Ishikawa (cell line): ENCODE results near the gene NT5DC3.

Source experiments
- CEBPB ChIP-seq: IDR thresholded peaks from 2 replicates; pipeline ENCODE4 v1.6.1; 2012
- CREB1 ChIP-seq: IDR thresholded peaks from 2 replicates; pipeline ENCODE4 v1.6.1; 2012; ENCODE audit warnings: low read depth
- EGR1 ChIP-seq: IDR thresholded peaks from 2 replicates; pipeline ENCODE4 v1.6.1; 2012
- EP300 ChIP-seq: IDR thresholded peaks from 2 replicates; pipeline ENCODE4 v1.6.1; 2012; ENCODE audit warnings: borderline replicate concordance
- FOXM1 ChIP-seq: IDR thresholded peaks from 2 replicates; pipeline ENCODE4 v1.6.1; 2012; ENCODE audit warnings: low read depth, borderline replicate concordance
- MAX ChIP-seq: IDR thresholded peaks from 2 replicates; pipeline ENCODE4 v1.6.1; 2012
- NFIC ChIP-seq: IDR thresholded peaks from 2 replicates; pipeline ENCODE4 v1.6.1; 2012
- RAD21 ChIP-seq: IDR thresholded peaks from 2 replicates; pipeline ENCODE4 v1.6.1; 2012; ENCODE audit warnings: low read depth
- TAF1 ChIP-seq: IDR thresholded peaks from 2 replicates; pipeline ENCODE4 v1.6.1; 2012; ENCODE audit warnings: low read depth, mild to moderate bottlenecking
- TCF12 ChIP-seq: IDR thresholded peaks from 2 replicates; pipeline ENCODE4 v1.6.1; 2012; ENCODE audit warnings: low read depth
- TEAD4 ChIP-seq: IDR thresholded peaks from 2 replicates; pipeline ENCODE4 v1.6.1; 2012

GRCh38 chr12:103766028-103766427 lies 75.0 kb downstream of the NT5DC3 start:
- TF ChIP-seq TEAD4 (no peak), TCF12 (no peak), EP300 (no peak), NFIC (no peak), MAX (no peak), RAD21 (no peak), CEBPB (no peak), FOXM1 (no peak), EGR1 (no peak), TAF1 (no peak), CREB1 (no peak)
